Measurements from ENCODE around the gene CREM. TPM values are rescaled to one million over a fixed set of nuclear protein-coding genes. Genes with fewer than 3 reads are reported as not detected.

The CREM gene
- total and polyA plus RNA-seq, 12 donors, result 37.8 to 91.7 (median 57.6) TPM

DNA sequence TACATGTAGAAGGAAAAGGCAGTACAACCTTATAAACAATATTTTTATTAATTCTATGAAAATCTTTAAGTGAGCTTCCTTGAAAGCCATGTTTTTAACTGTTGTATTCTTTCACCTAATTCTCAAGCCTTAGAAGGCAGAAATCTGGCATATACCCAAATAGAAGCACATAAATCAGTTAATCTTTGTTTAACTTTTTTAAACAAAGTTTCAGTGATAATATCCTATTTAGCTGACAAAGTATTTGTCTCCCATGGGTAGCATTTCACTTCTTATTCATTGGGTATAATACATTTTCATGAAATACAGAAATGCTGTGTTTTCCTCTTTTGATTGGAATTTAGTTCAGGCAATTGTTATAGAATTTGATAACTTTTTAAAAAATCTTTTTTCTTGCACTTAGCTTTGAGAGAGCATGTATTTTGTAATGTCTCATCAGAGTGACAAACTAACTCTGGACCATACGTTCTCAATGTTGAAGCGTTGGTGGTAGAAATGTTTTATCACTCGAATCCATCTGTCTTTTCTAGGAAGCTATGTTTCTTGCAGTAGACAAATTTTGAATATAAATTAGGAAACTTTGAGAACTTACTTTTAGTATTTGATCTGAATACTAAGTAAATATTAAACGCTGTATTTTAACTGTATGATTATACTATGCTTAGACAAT lies 78.1 kb downstream of the CREM start:
- intact Hi-C loops (cut with DNase I), result no loop called here
- DNase-seq (no peak), ATAC-seq (no peak)
- Histone ChIP-seq H3K36me3 (peaks cover 0 to 51% (median 6%) of the 10 kb centered on the region in 9 donors), H3K4me3 (no peak overlapping the region), H3K27ac (no peak overlapping the region), H3K4me1 (peaks cover 0 to 28% (median 11%) of the 10 kb centered on the region in 9 donors), H3K9me3 (no peaks in the 10 kb centered on the region), H3K27me3 (no peaks in the 10 kb centered on the region)
- WGBS, 2 donors, result 89 to 95% methylated on average over 4 of the region's 4 CpGs
- TF ChIP-seq, protein P1, sequence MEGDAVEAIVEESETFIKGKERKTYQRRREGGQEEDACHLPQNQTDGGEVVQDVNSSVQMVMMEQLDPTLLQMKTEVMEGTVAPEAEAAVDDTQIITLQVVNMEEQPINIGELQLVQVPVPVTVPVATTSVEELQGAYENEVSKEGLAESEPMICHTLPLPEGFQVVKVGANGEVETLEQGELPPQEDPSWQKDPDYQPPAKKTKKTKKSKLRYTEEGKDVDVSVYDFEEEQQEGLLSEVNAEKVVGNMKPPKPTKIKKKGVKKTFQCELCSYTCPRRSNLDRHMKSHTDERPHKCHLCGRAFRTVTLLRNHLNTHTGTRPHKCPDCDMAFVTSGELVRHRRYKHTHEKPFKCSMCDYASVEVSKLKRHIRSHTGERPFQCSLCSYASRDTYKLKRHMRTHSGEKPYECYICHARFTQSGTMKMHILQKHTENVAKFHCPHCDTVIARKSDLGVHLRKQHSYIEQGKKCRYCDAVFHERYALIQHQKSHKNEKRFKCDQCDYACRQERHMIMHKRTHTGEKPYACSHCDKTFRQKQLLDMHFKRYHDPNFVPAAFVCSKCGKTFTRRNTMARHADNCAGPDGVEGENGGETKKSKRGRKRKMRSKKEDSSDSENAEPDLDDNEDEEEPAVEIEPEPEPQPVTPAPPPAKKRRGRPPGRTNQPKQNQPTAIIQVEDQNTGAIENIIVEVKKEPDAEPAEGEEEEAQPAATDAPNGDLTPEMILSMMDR (IDR thresholded peaks at IDR 0.05), result no peak

DNA sequence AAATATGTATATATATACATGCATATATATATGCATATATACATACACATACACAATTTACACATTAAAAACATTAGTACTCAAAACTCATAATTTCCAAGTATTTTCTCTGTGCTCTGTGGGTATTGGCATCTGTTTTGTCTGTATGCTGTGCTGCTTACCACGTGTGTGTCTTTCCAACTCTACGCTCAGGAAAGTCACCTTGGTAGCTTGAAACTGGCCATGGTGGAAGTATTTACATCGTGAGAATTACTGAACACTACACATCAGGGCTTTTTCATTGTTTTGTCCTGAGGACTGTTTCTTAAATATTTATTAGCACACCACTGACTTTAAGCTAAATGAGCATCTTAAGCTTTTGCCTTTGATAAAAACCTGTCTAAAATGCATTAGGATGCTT lies 79.6 kb downstream of the CREM start:
- Histone ChIP-seq H3K27ac (no peak overlapping the region), H3K9me3 (no peaks in the 10 kb centered on the region), H3K27me3 (no peaks in the 10 kb centered on the region), H3K36me3 (peaks cover 0 to 46% (median 6%) of the 10 kb centered on the region in 9 donors), H3K4me3 (no peak overlapping the region), H3K4me1 (peaks cover 0 to 41% (median 11%) of the 10 kb centered on the region in 9 donors)
- 58 to 69% methylated on average over 3 of the region's 3 CpGs for WGBS, 2 donors
- intact Hi-C loops (cut with DNase I), result no loop called here
- TF ChIP-seq, protein P1 (IDR thresholded peaks at IDR 0.05), result no peak
- DNase-seq (no peak), ATAC-seq (peak in 2 of 8 donors; percentile 37 to 46)

DNA sequence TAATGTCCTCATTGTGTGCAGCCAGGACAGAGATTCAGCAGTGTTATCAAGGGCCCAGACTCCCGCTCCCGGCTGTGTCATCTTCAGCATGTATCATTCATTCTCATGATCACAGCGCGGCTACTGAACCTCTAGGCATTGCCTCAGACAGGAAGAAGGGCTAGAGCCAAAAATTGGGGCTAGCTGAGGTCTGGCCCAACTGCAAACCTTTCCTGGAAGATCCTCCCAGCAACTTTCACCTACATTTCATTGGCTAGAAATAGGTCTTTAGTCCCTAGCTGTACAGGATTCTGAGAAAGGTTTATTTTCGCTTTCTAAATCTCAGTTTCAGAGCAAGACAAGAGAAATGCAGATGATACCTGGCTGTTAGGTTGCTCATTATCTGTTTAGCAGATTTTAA lies 81.9 kb downstream of the CREM start:
- TF ChIP-seq, protein P1 (IDR thresholded peaks at IDR 0.05), result no peak
- WGBS, 2 donors, result 77 to 89% methylated on average over 5 of the region's 5 CpGs
- H3K9me3 ChIP-seq, result no peaks in the 10 kb centered on the region
- no peak overlapping the region for H3K4me3 ChIP-seq
- ATAC-seq (peak in 3 of 8 donors; percentile 17 to 50 (median 35)), DNase-seq (no peak)
- H3K4me1 ChIP-seq, result peaks cover 0 to 40% (median 11%) of the 10 kb centered on the region in 9 donors
- peaks cover 0 to 59% (median 6%) of the 10 kb centered on the region in 9 donors for H3K36me3 ChIP-seq
- H3K27ac ChIP-seq, result peak overlapping the region in 6 of 10 donors; percentile 0 to 55 (median 44)
- no peaks in the 10 kb centered on the region for H3K27me3 ChIP-seq
- intact Hi-C loops (cut with DNase I), result no loop called here

DNA sequence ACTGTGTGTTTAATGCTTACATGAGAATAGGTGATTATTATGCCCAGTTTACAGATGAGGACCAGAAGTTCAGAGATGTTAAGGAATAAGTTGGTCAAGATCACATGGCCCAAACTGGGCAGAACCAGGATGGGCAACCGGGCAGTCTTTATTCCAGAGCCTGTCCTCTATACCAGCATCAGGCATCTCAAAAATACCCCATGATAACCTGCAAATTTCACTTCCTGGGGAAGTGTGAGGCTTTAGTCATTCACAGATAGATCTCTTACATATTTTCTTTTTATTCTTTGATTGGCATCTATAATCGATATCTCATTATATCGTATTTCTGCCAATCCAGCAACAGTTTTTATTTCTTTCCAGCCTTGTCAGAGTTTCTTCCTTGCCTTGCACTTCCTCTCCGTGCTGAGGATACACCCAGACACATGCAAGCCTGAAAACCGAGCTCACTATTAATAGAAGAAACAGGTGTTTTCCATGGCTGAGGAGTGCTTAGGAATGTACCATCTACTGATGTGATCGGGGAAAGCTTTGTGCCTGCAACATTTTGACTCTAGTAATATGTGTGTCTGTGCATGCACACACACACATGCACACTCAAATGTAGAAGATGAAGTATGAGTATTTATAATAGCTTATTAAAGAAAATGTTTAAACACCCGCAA lies 82.4 kb downstream of the CREM start:
- 41 to 58% methylated on average over 7 of the region's 7 CpGs for WGBS, 2 donors
- Histone ChIP-seq H3K36me3 (peaks cover 0 to 56% (median 6%) of the 10 kb centered on the region in 9 donors), H3K27ac (peak overlapping the region in 5 of 10 donors; percentile 23 to 55 (median 45)), H3K4me3 (no peak overlapping the region), H3K27me3 (no peaks in the 10 kb centered on the region), H3K4me1 (peaks cover 0 to 40% (median 11%) of the 10 kb centered on the region in 9 donors), H3K9me3 (no peaks in the 10 kb centered on the region)
- DNase-seq, result no peak
- intact Hi-C loops (cut with DNase I), result no loop called here
- TF ChIP-seq, protein P1 (IDR thresholded peaks at IDR 0.05), result no peak
- peak in 3 of 8 donors; percentile 52 to 62 (median 52) for ATAC-seq

Data from heart right ventricle (tissue), 16 donors.